Activated CD4-positive, alpha-beta T cell treated with anti-CD3 and anti-CD28 coated beads for 36 hours (primary cell): ENCODE results near the gene ELOVL6. TPM values are rescaled to one million over a fixed set of nuclear protein-coding genes. Genes with fewer than 3 reads are reported as not detected.
A peak's percentile ranks its signal among the peaks of the same experiment; 100 is the strongest.

Experiments
- ATAC-seq: fragments of 200-7000 bp; cut with Tn5 transposase; one replicate; pipeline ENCODE4 v1.10.0; 2021; ENCODE audit warnings: mild to moderate bottlenecking, moderate library complexity
- CTCF ChIA-PET: fragments of 350-600 bp; sonication (Branson Sonifier 250); formaldehyde crosslinking; loops from one replicate; lab custom pipeline; 2021; ENCODE audit warnings: antibody characterized with exemption; lab: Charles Lee
- POLR2A ChIA-PET: fragments of 350-600 bp; sonication (Branson Sonifier 250); formaldehyde crosslinking; loops from one replicate; lab custom pipeline; 2021; ENCODE audit warnings: antibody characterized with exemption, inconsistent platforms; lab: Charles Lee
- DNase-seq: peaks from one replicate; pipeline ENCODE4 v3.0.0-alpha.2; 2020
- H3K27ac Mint-ChIP-seq: one replicate; pipeline ENCODE4 v1.8.0; 2021; ENCODE audit warnings: mixed read lengths
- H3K27me3 Mint-ChIP-seq: one replicate; pipeline ENCODE4 v1.8.0; 2021; ENCODE audit warnings: mixed read lengths
- H3K36me3 Mint-ChIP-seq: one replicate; pipeline ENCODE4 v1.8.0; 2021; ENCODE audit warnings: low read depth, mixed read lengths
- H3K4me1 Mint-ChIP-seq: one replicate; pipeline ENCODE4 v1.8.0; 2021; ENCODE audit warnings: mixed read lengths
- H3K4me3 Mint-ChIP-seq: one replicate; pipeline ENCODE4 v1.8.0; 2021; ENCODE audit warnings: mild to moderate bottlenecking, moderate library complexity, mixed read lengths
- H3K9me3 Mint-ChIP-seq: one replicate; pipeline ENCODE4 v1.8.0; 2021; ENCODE audit warnings: low read depth, mixed read lengths
- intact Hi-C, 2 experiments: fragments of 100-400 bp; cut with DNase I in 1 of 2; cut with micrococcal nuclease in 1 of 2; formaldehyde crosslinking; loops; one replicate each; pipeline versions ENCODE4 v1.14.2 to v1.15.1; 2022 to 2024; cut with DNase I, micrococcal nuclease
- total RNA-seq, 2 experiments: library from RNA; stranded (reverse); gene quantifications; one replicate each; pipeline ENCODE4 v1.2.3, GENCODE V29; 2021

ELOVL6 gene
- total RNA-seq, 2 experiments from 2014 or later: 10.2 TPM

- POLR2A ChIA-PET: no interaction called here
- intact Hi-C loops: loop anchor here (5.0 kb wide), 1 partner anchor 188 kb away; the partner anchor contains the start of gene ELOVL6 (in 2 of the 2)
- no peaks in the 10 kb centered on the region for H3K9me3 Mint-ChIP-seq
These were observed 188.9 kb downstream of the ELOVL6 start for GRCh38 chr4:110009550-110009949.

GRCh38 chr4:110008540-110008939 is 189.9 kb downstream of the ELOVL6 start:
- Mint-ChIP-seq H3K4me1 (no peaks in the 10 kb centered on the region), H3K27ac (no peak overlapping the region), H3K4me3 (no peak overlapping the region), H3K9me3 (no peaks in the 10 kb centered on the region), H3K36me3 (no peaks in the 10 kb centered on the region), H3K27me3 (peaks cover 2% of the 10 kb centered on the region)
- ATAC-seq (no peak), DNase-seq (no peak)
- intact Hi-C loops: loop anchor here (5.0 kb wide), 1 partner anchor 189 kb away; the partner anchor contains the start of gene ELOVL6 (in 2 of the 2)
- CTCF ChIA-PET: interaction anchor here (1.1 to 15.1 kb wide), 2 partner anchors 41 to 506 kb away, joined by 3 to 398 read pairs; no protein-coding TSS in a partner anchor
- POLR2A ChIA-PET: interaction anchor here (0.7 kb wide), 1 partner anchor 348 kb away, joined by 3 read pairs; no protein-coding TSS in a partner anchor

More at GRCh38 chr4:110009550-110009949, 188.9 kb downstream of the ELOVL6 start:
- H3K27ac Mint-ChIP-seq: no peak overlapping the region
- no peak overlapping the region for H3K4me3 Mint-ChIP-seq
- no peak for ATAC-seq
- H3K4me1 Mint-ChIP-seq: no peaks in the 10 kb centered on the region
- no peaks in the 10 kb centered on the region for H3K36me3 Mint-ChIP-seq
- DNase-seq: no peak
- CTCF ChIA-PET: interaction anchor here (0.5 to 15.1 kb wide), 7 partner anchors 12 to 618 kb away, joined by 3 to 398 read pairs (median 3); no protein-coding TSS in a partner anchor
- H3K27me3 Mint-ChIP-seq: peaks cover 6% of the 10 kb centered on the region

- Mint-ChIP-seq H3K27me3 (no peaks in the 10 kb centered on the region), H3K36me3 (no peaks in the 10 kb centered on the region), H3K4me1 (no peaks in the 10 kb centered on the region), H3K9me3 (no peaks in the 10 kb centered on the region), H3K27ac (no peak overlapping the region), H3K4me3 (no peak overlapping the region)
- POLR2A ChIA-PET: no interaction called here
- ATAC-seq: no peak
- CTCF ChIA-PET: interaction anchor here (1.0 to 15.1 kb wide), 3 partner anchors 42 to 507 kb away, joined by 3 to 398 read pairs (median 9); no protein-coding TSS in a partner anchor
- DNase-seq: no peak
- intact Hi-C loops: loop anchor here (5.0 kb wide), 1 partner anchor 190 kb away; the partner anchor contains the start of gene ELOVL6 (in 2 of the 2)
These were observed 191.2 kb downstream of the ELOVL6 start for GRCh38 chr4:110007217-110007616.

- intact Hi-C loops: loop anchor here (1.0 to 5.0 kb wide), 7 partner anchors 192 to 511 kb away; partner anchors contain the start of gene ELOVL6 (in 2 of the 2)
- Mint-ChIP-seq H3K27me3 (no peaks in the 10 kb centered on the region), H3K27ac (no peak overlapping the region), H3K9me3 (no peaks in the 10 kb centered on the region), H3K4me1 (no peaks in the 10 kb centered on the region), H3K4me3 (no peak overlapping the region), H3K36me3 (no peaks in the 10 kb centered on the region)
- ATAC-seq (peak; percentile 60), DNase-seq (no peak)
- CTCF ChIA-PET: interaction anchor here (0.6 to 15.1 kb wide), 16 partner anchors 8 to 1096 kb away, joined by 3 to 398 read pairs (median 3); no protein-coding TSS in a partner anchor
- POLR2A ChIA-PET: no interaction called here
These were observed 192.9 kb downstream of the ELOVL6 start for GRCh38 chr4:110005461-110006056.

- Mint-ChIP-seq H3K27ac (no peak overlapping the region), H3K9me3 (no peaks in the 10 kb centered on the region), H3K4me3 (no peak overlapping the region), H3K4me1 (no peaks in the 10 kb centered on the region), H3K36me3 (no peaks in the 10 kb centered on the region), H3K27me3 (no peaks in the 10 kb centered on the region)
- DNase-seq (no peak), ATAC-seq (no peak)
- intact Hi-C loops: loop anchor here in 1 of 2 experiments (2.0 kb wide), 2 partner anchors 206 to 310 kb away; no protein-coding TSS in a partner anchor
- ChIA-PET CTCF (interaction anchor here (0.7 to 15.1 kb wide), 6 partner anchors 45 to 1097 kb away, joined by 3 to 398 read pairs (median 4); no protein-coding TSS in a partner anchor), POLR2A (interaction anchor here (0.7 kb wide), 1 partner anchor 137 kb away, joined by 4 read pairs; no protein-coding TSS in a partner anchor)
These were observed 193.9 kb downstream of the ELOVL6 start for GRCh38 chr4:110004556-110004955.

GRCh38 chr4:110003401-110004187 is 194.8 kb downstream of the ELOVL6 start:
- ATAC-seq (peak; percentile 86), DNase-seq (peak; percentile 23)
- Mint-ChIP-seq H3K4me3 (no peak overlapping the region), H3K27ac (no peak overlapping the region), H3K9me3 (no peaks in the 10 kb centered on the region), H3K36me3 (no peaks in the 10 kb centered on the region), H3K4me1 (no peaks in the 10 kb centered on the region), H3K27me3 (no peaks in the 10 kb centered on the region)
- intact Hi-C loops: loop anchor here in 1 of 2 experiments (2.0 kb wide), 2 partner anchors 207 to 311 kb away; no protein-coding TSS in a partner anchor
- CTCF ChIA-PET: interaction anchor here (0.6 to 15.1 kb wide), 4 partner anchors 14 to 511 kb away, joined by 3 to 398 read pairs (median 4); no protein-coding TSS in a partner anchor
- POLR2A ChIA-PET: no interaction called here

- Mint-ChIP-seq H3K4me3 (no peak overlapping the region), H3K4me1 (no peaks in the 10 kb centered on the region), H3K27me3 (peaks cover 2% of the 10 kb centered on the region), H3K36me3 (no peaks in the 10 kb centered on the region), H3K27ac (no peak overlapping the region), H3K9me3 (no peaks in the 10 kb centered on the region)
- DNase-seq (no peak), ATAC-seq (no peak)
- ChIA-PET CTCF (interaction anchor here (0.7 to 15.1 kb wide), 5 partner anchors 11 to 977 kb away, joined by 3 to 398 read pairs (median 3); no protein-coding TSS in a partner anchor), POLR2A (no interaction called here)
- intact Hi-C loops: no loop called here
These were observed 196.1 kb downstream of the ELOVL6 start for GRCh38 chr4:110002326-110002725.

- no peak for DNase-seq
- Mint-ChIP-seq H3K36me3 (no peaks in the 10 kb centered on the region), H3K27me3 (peaks cover 9% of the 10 kb centered on the region), H3K27ac (no peak overlapping the region), H3K9me3 (no peaks in the 10 kb centered on the region), H3K4me3 (no peak overlapping the region), H3K4me1 (peaks cover 5% of the 10 kb centered on the region)
- ChIA-PET POLR2A (no interaction called here), CTCF (interaction anchor here (0.8 to 15.1 kb wide), 5 partner anchors 12 to 525 kb away, joined by 3 to 398 read pairs (median 3); no protein-coding TSS in a partner anchor)
- intact Hi-C loops: loop anchor here (1.0 to 5.0 kb wide), 3 partner anchors 512 to 577 kb away; no protein-coding TSS in a partner anchor
- ATAC-seq: no peak
These were observed 198.9 kb downstream of the ELOVL6 start for GRCh38 chr4:109999585-109999912.

GRCh38 chr4:109998867-109999584 is 199.4 kb downstream of the ELOVL6 start:
- H3K4me1 Mint-ChIP-seq: peaks cover 10% of the 10 kb centered on the region

GRCh38 chr4:109996526-109996925 is 201.9 kb downstream of the ELOVL6 start:
- ChIA-PET POLR2A (no interaction called here), CTCF (interaction anchor here (0.8 to 15.1 kb wide), 4 partner anchors 9 to 522 kb away, joined by 3 to 398 read pairs (median 7); no protein-coding TSS in a partner anchor)
- Mint-ChIP-seq H3K9me3 (no peaks in the 10 kb centered on the region), H3K27me3 (peaks cover 12% of the 10 kb centered on the region), H3K4me1 (peaks cover 10% of the 10 kb centered on the region), H3K36me3 (no peaks in the 10 kb centered on the region), H3K27ac (no peak overlapping the region), H3K4me3 (no peak overlapping the region)
- ATAC-seq (no peak), DNase-seq (no peak)
- intact Hi-C loops: loop anchor here in 1 of 2 experiments (5.0 kb wide), 1 partner anchor 574 kb away; no protein-coding TSS in a partner anchor

More at GRCh38 chr4:109998867-109999584, 199.4 kb downstream of the ELOVL6 start:
- intact Hi-C loops: loop anchor here (1.0 to 5.0 kb wide), 3 partner anchors 512 to 577 kb away; no protein-coding TSS in a partner anchor
- DNase-seq: no peak
- peaks cover 9% of the 10 kb centered on the region for H3K27me3 Mint-ChIP-seq
- no peak overlapping the region for H3K4me3 Mint-ChIP-seq
- peak; percentile 31 for ATAC-seq
- no peaks in the 10 kb centered on the region for H3K36me3 Mint-ChIP-seq
- POLR2A ChIA-PET: no interaction called here
- no peaks in the 10 kb centered on the region for H3K9me3 Mint-ChIP-seq
- CTCF ChIA-PET: interaction anchor here (0.7 to 15.1 kb wide), 11 partner anchors 9 to 669 kb away, joined by 3 to 398 read pairs (median 3); no protein-coding TSS in a partner anchor
- H3K27ac Mint-ChIP-seq: no peak overlapping the region
